ENCODE results near the gene TCERG1.

TCERG1 gene

GRCh38 chr5:146457431-146457830, 10.3 kb downstream of the TCERG1 start:
- no peak for DNase-seq (ENCODE audit: low read depth)

GRCh38 chr5:146458894-146459293, 11.8 kb downstream of the TCERG1 start:
- DNase-seq (ENCODE audit: low read depth), result no peak

- DNase-seq (ENCODE audit: low read depth), result no peak
Measured at GRCh38 chr5:146461319-146461718, 14.2 kb downstream of the TCERG1 start.

- DNase-seq (ENCODE audit: low read depth), result no peak
Measured at GRCh38 chr5:146463446-146463845, 16.3 kb downstream of the TCERG1 start.

GRCh38 chr5:146466521-146467349, 19.6 kb downstream of the TCERG1 start:
- DNase-seq (ENCODE audit: low read depth), result no peak

- DNase-seq (ENCODE audit: low read depth), result no peak
Measured at GRCh38 chr5:146467760-146468159, 20.6 kb downstream of the TCERG1 start.

GRCh38 chr5:146474065-146474464, 26.9 kb downstream of the TCERG1 start:
- no peak for DNase-seq (ENCODE audit: low read depth)

GRCh38 chr5:146475190-146475780, 28.2 kb downstream of the TCERG1 start:
- DNase-seq (ENCODE audit: low read depth), result no peak

GRCh38 chr5:146475906-146476305, 28.8 kb downstream of the TCERG1 start:
- no peak for DNase-seq (ENCODE audit: low read depth)

- DNase-seq (ENCODE audit: low read depth), result no peak
Measured at GRCh38 chr5:146482775-146483174, 35.6 kb downstream of the TCERG1 start.

- no peak for DNase-seq (ENCODE audit: low read depth)
Measured at GRCh38 chr5:146484714-146485391, 37.7 kb downstream of the TCERG1 start.

- no peak for DNase-seq (ENCODE audit: low read depth)
Measured at GRCh38 chr5:146490089-146490843, 43.1 kb downstream of the TCERG1 start.

GRCh38 chr5:146494656-146495055, 47.5 kb downstream of the TCERG1 start:
- no peak for DNase-seq (ENCODE audit: low read depth)

GRCh38 chr5:146499680-146500079, 52.5 kb downstream of the TCERG1 start:
- DNase-seq (ENCODE audit: low read depth), result no peak

GRCh38 chr5:146507428-146507827, 60.3 kb downstream of the TCERG1 start:
- no peak for DNase-seq (ENCODE audit: low read depth)

GRCh38 chr5:146510559-146511125, 63.5 kb downstream of the TCERG1 start:
- DNase-seq (ENCODE audit: low read depth), result no peak

- no peak for DNase-seq (ENCODE audit: low read depth)
Measured at GRCh38 chr5:146513462-146513861, 66.3 kb downstream of the TCERG1 start.

- DNase-seq (ENCODE audit: low read depth), result no peak
Measured at GRCh38 chr5:146514575-146514974, 67.4 kb downstream of the TCERG1 start.

- no peak for DNase-seq (ENCODE audit: low read depth)
Measured at GRCh38 chr5:146515473-146516150, 68.5 kb downstream of the TCERG1 start.

- DNase-seq (ENCODE audit: low read depth), result no peak
Measured at GRCh38 chr5:146516151-146516475, 69.0 kb downstream of the TCERG1 start, which contains the start of gene GPR151. Gene GPR151, minus strand, starts transcription at chr5:146516190. Its CDS starts 77 bp downstream, at chr5:146516113.

- no peak for DNase-seq (ENCODE audit: low read depth)
Measured at GRCh38 chr5:146519554-146519953, 72.4 kb downstream of the TCERG1 start.
